ENCODE data around the gene SLX9. TPM values are rescaled to one million over a fixed set of nuclear protein-coding genes. Genes with fewer than 3 reads are reported as not detected.

SLX9 gene
- total RNA-seq, 1 experiment from 2014 or later = 74.3 TPM

- H3K4me2 ChIP-seq (ENCODE audit: insufficient read depth, insufficient read length, low read length) = no peak overlapping the region
- no peak for DNase-seq
- H2AK5ac ChIP-seq (ENCODE audit: insufficient read length, low read length) = no peak overlapping the region
- no peak overlapping the region for H4K91ac ChIP-seq (ENCODE audit: insufficient read length, low read depth, low read length)
- no peak for TF ChIP-seq CTCF (conservative IDR thresholded peaks at IDR 0.05)
- no peak overlapping the region for H4K5ac ChIP-seq (ENCODE audit: insufficient read length, low read depth, low read length)
- H3K23me2 ChIP-seq (ENCODE audit: insufficient read length, low read depth, low read length, poor library complexity, severe bottlenecking) = no peaks in the 10 kb centered on the region
- Mint-ChIP-seq H3K9me3 (no peaks in the 10 kb centered on the region), H3K36me3 (ENCODE audit: insufficient read depth in 1 of 3, low read depth in 3 of 3) (peaks cover 29 to 69% (median 65%) of the 10 kb centered on the region in 3 experiments; a peak in 6 of 7 replicates), H3K27me3 (ENCODE audit: low read depth) (no peaks in the 10 kb centered on the region), H3K27ac (no peak overlapping the region; a peak in 1 of 7 replicates), H3K4me3 (no peak overlapping the region), H3K4me1 (peaks cover 5 to 6% of the 10 kb centered on the region in 2 experiments)
- no peaks in the 10 kb centered on the region for H4K20me1 ChIP-seq (ENCODE audit: control insufficient read depth, insufficient read depth, insufficient read length)
- H3K18ac ChIP-seq (ENCODE audit: insufficient read length, low read depth, low read length) = no peak overlapping the region
- H3K79me1 ChIP-seq (ENCODE audit: insufficient read depth, low read depth, low read length, poor library complexity, severe bottlenecking) = peaks cover 5% of the 10 kb centered on the region
- H2BK120ac ChIP-seq (ENCODE audit: low read depth, low read length, poor library complexity, severe bottlenecking) = no peak overlapping the region
- H3K9ac ChIP-seq (ENCODE audit: extremely low read depth, insufficient read length, low read length) = no peak overlapping the region
- H2BK15ac ChIP-seq (ENCODE audit: low read depth, low read length) = no peak overlapping the region
- no peaks in the 10 kb centered on the region for H3K9me3 ChIP-seq (ENCODE audit: control insufficient read depth, low read depth, low read length)
- no peak overlapping the region for H3T11ph ChIP-seq (ENCODE audit: low read length)
- H3K27ac ChIP-seq (ENCODE audit: insufficient read length, low read depth, low read length) = no peak overlapping the region
- H3K27me3 ChIP-seq (ENCODE audit: insufficient read depth, low read length) = no peaks in the 10 kb centered on the region
- H2BK5ac ChIP-seq (ENCODE audit: insufficient read length, low read length) = no peak overlapping the region
- no peak overlapping the region for H2BK20ac ChIP-seq (ENCODE audit: low read depth, low read length, poor library complexity, severe bottlenecking)
- H2AFZ ChIP-seq (ENCODE audit: low read length) = no peak overlapping the region
- H3K14ac ChIP-seq (ENCODE audit: insufficient read depth, low read length) = no peak overlapping the region; the same call in 1 of the 2 replicates
- no CpG with 5 or more reads among the region's 26 CpGs for WGBS (ENCODE audit: extremely low coverage, insufficient read length, low lambda C conversion rate)
- H3K79me2 ChIP-seq (ENCODE audit: insufficient read depth, low read length) = peaks cover 9% of the 10 kb centered on the region; the same call in 1 of the 2 replicates
- H3K56ac ChIP-seq (ENCODE audit: insufficient read length, low read depth, low read length) = no peak overlapping the region
- H4K8ac ChIP-seq (replicated peaks; ENCODE audit: insufficient read length, low read depth, low read length) = no peak overlapping the region
- H2BK12ac ChIP-seq (ENCODE audit: insufficient read length, low read depth, low read length) = no peak overlapping the region
- H3K4ac ChIP-seq (ENCODE audit: low read depth, low read length) = no peak overlapping the region
- H3K23ac ChIP-seq (ENCODE audit: insufficient read length, low read depth, low read length) = no peak overlapping the region
- no peaks in the 10 kb centered on the region for H3K4me1 ChIP-seq (ENCODE audit: insufficient read depth, low read length)
Measured at GRCh38 chr21:44959376-44960091, 19.7 kb downstream of the SLX9 start.
